ENCODE measurements around the gene NMBR.
A peak's percentile ranks its signal among the peaks of the same experiment; 100 is the strongest.
"Not testable (repeated sequence)": the region's sequence is repeated elsewhere in the genome, so short reads cannot be mapped to it uniquely, and the experiment has no call there.

Gene NMBR

GRCh38 chr6:142153196-142153595 lies 6.3 kb upstream of the NMBR start:
- no peak for DNase-seq

- no peak for DNase-seq
Observed at GRCh38 chr6:142152746-142153145, 5.8 kb upstream of the NMBR start.

- not testable (repeated sequence) for DNase-seq
Observed at GRCh38 chr6:142141531-142141930, 5.4 kb downstream of the NMBR start.

- no peak for DNase-seq
Observed at GRCh38 chr6:142138876-142139275, 8.0 kb downstream of the NMBR start.

GRCh38 chr6:142132625-142133024 lies 14.3 kb downstream of the NMBR start, which contains the start of gene GJE1:
TSS of gene GJE1 (plus strand) at chr6:142132925. CDS start at chr6:142133159, 234 bp downstream.
- DNase-seq, result no peak

- DNase-seq, result no peak
Observed at GRCh38 chr6:142130814-142131213, 16.1 kb downstream of the NMBR start.

GRCh38 chr6:142121342-142121741 lies 25.6 kb downstream of the NMBR start:
- no peak for DNase-seq

- DNase-seq, result no peak
Observed at GRCh38 chr6:142118925-142119324, 28.0 kb downstream of the NMBR start.

- no peak for DNase-seq
Observed at GRCh38 chr6:142118328-142118727, 28.6 kb downstream of the NMBR start.

GRCh38 chr6:142117366-142117765 lies 29.6 kb downstream of the NMBR start:
- DNase-seq, result no peak

GRCh38 chr6:142112451-142113061 lies 34.4 kb downstream of the NMBR start:
- DNase-seq, result peak; percentile 19

GRCh38 chr6:142110820-142111219 lies 36.1 kb downstream of the NMBR start:
- DNase-seq, result not testable (repeated sequence)

GRCh38 chr6:142104820-142105219 lies 42.1 kb downstream of the NMBR start:
- not testable (repeated sequence) for DNase-seq

- no peak for DNase-seq
Observed at GRCh38 chr6:142088858-142089216, 58.1 kb downstream of the NMBR start.

GRCh38 chr6:142087950-142088857 lies 58.7 kb downstream of the NMBR start:
- no peak for DNase-seq

- DNase-seq, result no peak
Observed at GRCh38 chr6:142079130-142079529, 67.8 kb downstream of the NMBR start.

- no peak for DNase-seq
Observed at GRCh38 chr6:142075516-142076101, 71.3 kb downstream of the NMBR start.

- DNase-seq, result no peak
Observed at GRCh38 chr6:142074516-142074915, 72.4 kb downstream of the NMBR start.

- DNase-seq, result no peak
Observed at GRCh38 chr6:142071981-142072380, 74.9 kb downstream of the NMBR start.

- no peak for DNase-seq
Observed at GRCh38 chr6:142068416-142068815, 78.5 kb downstream of the NMBR start.

GRCh38 chr6:142062861-142063260 lies 84.1 kb downstream of the NMBR start:
- not testable (repeated sequence) for DNase-seq

- DNase-seq, result no peak
Observed at GRCh38 chr6:142058551-142059290, 88.2 kb downstream of the NMBR start.

GRCh38 chr6:142055219-142055618 lies 91.7 kb downstream of the NMBR start:
- no peak for DNase-seq

Data from GDM1 (cell line).